HepG2 (cell line): ENCODE results near the gene ELF2. TPM values are rescaled to one million over a fixed set of nuclear protein-coding genes. Genes with fewer than 3 reads are reported as not detected.

ENCODE experiments used
- FUBP1 ChIP-seq: sonication (generic); formaldehyde crosslinking; IDR thresholded peaks from 2 replicates; pipeline ENCODE4 v1.5.1; 2020; ENCODE audit warnings: missing genetic modification reagents, mild to moderate bottlenecking, borderline replicate concordance
- IKZF5 ChIP-seq: IDR thresholded peaks from 2 replicates; pipeline ENCODE4 v1.6.1; 2018; ENCODE audit warnings: missing genetic modification reagents, mild to moderate bottlenecking, missing compliant biosample characterization
- JARID2 ChIP-seq: sonication (generic); formaldehyde crosslinking; IDR thresholded peaks from 2 replicates; pipeline ENCODE4 v1.8.1; 2023; ENCODE audit warnings: missing genetic modification reagents, inconsistent platforms; ENCODE audit not compliant: insufficient replicate concordance
- RBM39 ChIP-seq: fragments of 200-400 bp; formaldehyde crosslinking; IDR thresholded peaks from one replicate; pipeline ENCODE4 v1.6.1; 2018; ENCODE audit warnings: antibody characterized with exemption, mild to moderate bottlenecking, low read depth, low read length; ENCODE audit not compliant: poor library complexity, severe bottlenecking
- THAP9 ChIP-seq: sonication (generic); formaldehyde crosslinking; IDR thresholded peaks from 2 replicates; pipeline ENCODE4; 2020; ENCODE audit warnings: missing genetic modification reagents, mild to moderate bottlenecking, borderline replicate concordance
- ZBTB7A ChIP-seq: sonication (generic); formaldehyde crosslinking; IDR thresholded peaks from 2 replicates; pipeline ENCODE4 v1.8.0; 2022; ENCODE audit warnings: mild to moderate bottlenecking, missing genetic modification reagents
- ZBTB8A ChIP-seq: sonication (generic); formaldehyde crosslinking; IDR thresholded peaks from 2 replicates; pipeline ENCODE4 v1.4.0; 2020; ENCODE audit warnings: mild to moderate bottlenecking, low read depth, missing genetic modification reagents, borderline replicate concordance
- ZHX1 ChIP-seq: sonication (generic); formaldehyde crosslinking; IDR thresholded peaks from 2 replicates; pipeline ENCODE4 v1.8.1; 2022; ENCODE audit warnings: low read depth, mild to moderate bottlenecking, missing genetic modification reagents
- ZNF512B ChIP-seq: sonication (generic); formaldehyde crosslinking; IDR thresholded peaks from 2 replicates; pipeline ENCODE4 v1.5.1; 2020; ENCODE audit warnings: missing genetic modification reagents, mild to moderate bottlenecking, borderline replicate concordance
- ZNF746 ChIP-seq: sonication (generic); formaldehyde crosslinking; IDR thresholded peaks from 2 replicates; pipeline ENCODE4 v1.8.0; 2022; ENCODE audit warnings: mild to moderate bottlenecking, missing genetic modification reagents
- ZNF761 ChIP-seq: sonication (generic); formaldehyde crosslinking; conservative IDR thresholded peaks from 2 replicates; pipeline ENCODE4 v1.4.0; 2020; ENCODE audit warnings: mild to moderate bottlenecking, missing genetic modification reagents
- ZNF768 ChIP-seq: sonication (generic); formaldehyde crosslinking; IDR thresholded peaks from 2 replicates; pipeline ENCODE4 v1.4.0; 2020; ENCODE audit warnings: missing genetic modification reagents
- ZNF772 ChIP-seq: sonication (generic); formaldehyde crosslinking; IDR thresholded peaks from 2 replicates; pipeline ENCODE4 v1.5.0; 2020; ENCODE audit warnings: mild to moderate bottlenecking, missing genetic modification reagents
- ZNF883 ChIP-seq: sonication (generic); formaldehyde crosslinking; IDR thresholded peaks from 2 replicates; pipeline ENCODE4 v1.5.1; 2020; ENCODE audit warnings: mild to moderate bottlenecking, missing genetic modification reagents; ENCODE audit errors: not compliant biosample characterization
- polyA plus RNA-seq, 8 experiments: library from polyadenylated mRNA; depleted of rRNA in 3 of 8; stranded (reverse) in 7 of 8; unstranded in 1 of 8; fragments of >200 nt; fragmentation: Illumina TruSeq in 4 of 8; extraction: Trizol in 4 of 8; gene quantifications; 2 replicates each; pipeline versions ENCODE4 v1.2.1 to v1.2.3, GENCODE V29; 2011 to 2016; ENCODE audit warnings: low read depth in 4 of 8, missing spikeins in 1 of 8, mixed read lengths in 1 of 8; ENCODE audit not compliant: insufficient read depth in 1 of 8
- total RNA-seq, 5 experiments: library from RNA; depleted of rRNA; stranded (reverse); fragments of >200 nt; fragmentation: Illumina TruSeq; extraction: Trizol; gene quantifications; 2 replicates each; pipeline ENCODE4 v1.2.3, GENCODE V29; 2016; ENCODE audit warnings: low read depth in 1 of 5

Gene ELF2
- total and polyA plus RNA-seq, 2 of the 13 experiments (the other 11 are each of a cell fraction or from before 2014, with no cell fraction given) = 28.6 to 35.4 TPM

- TF ChIP-seq IKZF5 = no peak
- TF ChIP-seq RBM39 = peak; percentile 35
- TF ChIP-seq ZNF512B (CRISPR knock-in tag) = no peak
- TF ChIP-seq ZNF768 = peak; percentile 67; the same call in 1 of the 2 replicates
- TF ChIP-seq ZNF761 = no peak
- TF ChIP-seq THAP9 (CRISPR knock-in tag) = peak; percentile 89; the same call in 1 of the 2 replicates
- TF ChIP-seq JARID2 (CRISPR knock-in tag) = no peak
- no peak for TF ChIP-seq ZNF883
- TF ChIP-seq ZBTB7A (CRISPR knock-in tag) = peak; percentile 77
- TF ChIP-seq ZHX1 (CRISPR knock-in tag) = no peak
- no peak for TF ChIP-seq FUBP1 (CRISPR knock-in tag)
- no peak for TF ChIP-seq ZBTB8A (CRISPR knock-in tag)
- peak; percentile 57; the same call in 1 of the 2 replicates for TF ChIP-seq ZNF772 (CRISPR knock-in tag)
- TF ChIP-seq ZNF746 (CRISPR knock-in tag) = no peak
Measured at GRCh38 chr4:139083956-139084803, 92.8 kb downstream of the ELF2 start (continued).
